ENCODE results near the gene MCTP1.

GRCh38 chr5:95162231-95162992 is 122.5 kb downstream of the MCTP1 start:
- TF ChIP-seq POLR2A (IDR thresholded peaks at IDR 0.05; ENCODE audit: low read depth): no peak
- no peak for TF ChIP-seq CTCF (IDR thresholded peaks at IDR 0.05)
- no peak for TF ChIP-seq POLR2AphosphoS5 (IDR thresholded peaks at IDR 0.05)
- TF ChIP-seq EP300 (IDR thresholded peaks at IDR 0.05): no peak

All from esophagus muscularis mucosa (tissue), 4 donors.